ENCODE data around the gene POPDC2. TPM values are rescaled to one million over a fixed set of nuclear protein-coding genes. Genes with fewer than 3 reads are reported as not detected.

Gene POPDC2, protein sequence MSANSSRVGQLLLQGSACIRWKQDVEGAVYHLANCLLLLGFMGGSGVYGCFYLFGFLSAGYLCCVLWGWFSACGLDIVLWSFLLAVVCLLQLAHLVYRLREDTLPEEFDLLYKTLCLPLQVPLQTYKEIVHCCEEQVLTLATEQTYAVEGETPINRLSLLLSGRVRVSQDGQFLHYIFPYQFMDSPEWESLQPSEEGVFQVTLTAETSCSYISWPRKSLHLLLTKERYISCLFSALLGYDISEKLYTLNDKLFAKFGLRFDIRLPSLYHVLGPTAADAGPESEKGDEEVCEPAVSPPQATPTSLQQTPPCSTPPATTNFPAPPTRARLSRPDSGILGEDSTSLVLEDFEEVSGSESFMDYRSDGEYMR
- 0.27 and 1.6 TPM in 2 replicates for total RNA-seq (ENCODE audit: low replicate concordance)

DNA sequence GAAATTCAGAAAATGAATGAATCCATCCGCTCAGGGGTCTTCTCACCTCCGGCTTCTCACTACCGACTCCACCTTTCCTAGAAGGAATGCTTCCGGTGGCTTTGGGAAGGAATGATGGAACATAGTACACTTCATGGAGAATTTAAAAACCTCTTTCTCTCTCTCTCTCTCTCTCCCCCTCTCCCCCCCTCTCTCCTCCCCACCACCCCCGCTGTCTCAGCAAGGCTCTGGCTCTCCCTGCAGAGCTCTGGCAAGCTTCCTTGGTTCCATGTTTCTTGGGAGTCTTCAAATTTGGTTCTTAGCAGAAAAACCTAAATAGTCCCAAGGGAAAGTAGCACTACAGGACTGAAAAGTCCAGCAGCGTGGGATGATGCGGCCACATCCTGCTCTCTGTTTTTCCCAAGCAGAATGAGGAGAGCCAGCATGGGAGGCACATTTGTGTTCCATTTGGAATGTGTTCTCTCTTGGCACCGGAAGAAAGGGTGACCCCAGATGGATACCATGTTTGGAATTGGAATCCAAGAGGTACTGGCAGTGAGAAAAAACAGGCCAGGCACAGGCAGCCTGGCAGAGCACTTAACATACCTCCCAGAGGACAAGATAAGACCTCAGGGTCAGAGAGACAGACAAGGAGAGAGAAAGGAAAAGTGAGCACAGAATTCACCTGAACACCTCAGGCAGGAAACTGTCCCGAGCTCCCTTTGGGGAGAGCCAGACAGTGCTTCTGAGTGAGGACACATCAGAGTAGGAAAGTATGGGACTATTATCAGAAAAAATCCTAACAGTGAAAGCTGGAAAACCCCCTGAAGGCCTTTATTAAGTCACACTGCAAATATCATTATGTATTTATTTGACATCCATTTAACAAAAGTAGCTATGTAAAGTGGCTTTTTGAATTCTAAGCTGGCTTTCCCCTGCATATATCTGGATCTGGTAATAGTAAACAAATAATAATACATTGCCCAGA lies at the start of gene POPDC2:
Gene POPDC2 (minus strand): TSS at position 116 of the 967 bp plus-strand sequence. CDS start 166 bp downstream, outside the sequence.
- DNase-seq (ENCODE audit: low read depth): peak; percentile 37
- H3K4me3 ChIP-seq (ENCODE audit: low read depth, low read length): no peak within 1 kb of the TSS
- TF ChIP-seq, protein P1, sequence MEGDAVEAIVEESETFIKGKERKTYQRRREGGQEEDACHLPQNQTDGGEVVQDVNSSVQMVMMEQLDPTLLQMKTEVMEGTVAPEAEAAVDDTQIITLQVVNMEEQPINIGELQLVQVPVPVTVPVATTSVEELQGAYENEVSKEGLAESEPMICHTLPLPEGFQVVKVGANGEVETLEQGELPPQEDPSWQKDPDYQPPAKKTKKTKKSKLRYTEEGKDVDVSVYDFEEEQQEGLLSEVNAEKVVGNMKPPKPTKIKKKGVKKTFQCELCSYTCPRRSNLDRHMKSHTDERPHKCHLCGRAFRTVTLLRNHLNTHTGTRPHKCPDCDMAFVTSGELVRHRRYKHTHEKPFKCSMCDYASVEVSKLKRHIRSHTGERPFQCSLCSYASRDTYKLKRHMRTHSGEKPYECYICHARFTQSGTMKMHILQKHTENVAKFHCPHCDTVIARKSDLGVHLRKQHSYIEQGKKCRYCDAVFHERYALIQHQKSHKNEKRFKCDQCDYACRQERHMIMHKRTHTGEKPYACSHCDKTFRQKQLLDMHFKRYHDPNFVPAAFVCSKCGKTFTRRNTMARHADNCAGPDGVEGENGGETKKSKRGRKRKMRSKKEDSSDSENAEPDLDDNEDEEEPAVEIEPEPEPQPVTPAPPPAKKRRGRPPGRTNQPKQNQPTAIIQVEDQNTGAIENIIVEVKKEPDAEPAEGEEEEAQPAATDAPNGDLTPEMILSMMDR (IDR thresholded peaks at IDR 0.05; ENCODE audit: insufficient read depth, low read length): no peak

DNA sequence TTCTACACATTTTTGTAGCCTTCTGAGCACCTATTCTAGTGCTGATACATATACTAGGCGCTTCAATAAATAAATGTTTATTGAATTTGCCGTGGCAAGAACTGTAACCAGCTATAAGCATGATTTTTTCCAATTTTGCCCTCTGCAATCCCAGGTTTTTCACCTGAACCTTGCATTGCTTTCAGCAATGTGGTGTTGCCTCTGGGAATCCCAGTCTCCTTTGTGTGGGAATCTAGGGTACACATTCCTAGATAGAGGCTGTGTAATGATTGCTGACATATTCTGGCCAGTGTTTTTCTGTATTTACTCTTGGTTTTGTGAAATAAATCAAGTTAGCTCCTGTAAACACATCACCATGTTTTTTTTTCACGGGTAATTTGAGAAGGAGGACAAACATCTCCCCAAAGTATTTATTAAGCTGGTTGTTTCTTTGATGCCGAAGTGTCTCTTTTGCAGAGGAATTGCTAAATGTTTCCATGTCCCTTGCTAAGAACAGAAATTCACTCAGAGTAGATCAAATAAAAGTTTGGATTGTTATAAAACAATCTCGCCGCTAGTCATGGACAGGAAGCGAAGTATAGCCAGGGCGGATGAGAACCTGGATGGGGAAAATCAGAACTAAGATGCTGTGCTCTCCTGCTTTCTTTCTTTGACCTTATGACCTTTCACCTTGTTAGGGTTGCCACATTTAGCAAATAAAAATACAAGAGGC lies 43.6 kb upstream of the POPDC2 start:
- no peak for DNase-seq (ENCODE audit: low read depth)
- TF ChIP-seq, protein P1 (IDR thresholded peaks at IDR 0.05; ENCODE audit: insufficient read depth, low read length): no peak
- no peak overlapping the region for H3K4me3 ChIP-seq (ENCODE audit: low read depth, low read length)

DNA sequence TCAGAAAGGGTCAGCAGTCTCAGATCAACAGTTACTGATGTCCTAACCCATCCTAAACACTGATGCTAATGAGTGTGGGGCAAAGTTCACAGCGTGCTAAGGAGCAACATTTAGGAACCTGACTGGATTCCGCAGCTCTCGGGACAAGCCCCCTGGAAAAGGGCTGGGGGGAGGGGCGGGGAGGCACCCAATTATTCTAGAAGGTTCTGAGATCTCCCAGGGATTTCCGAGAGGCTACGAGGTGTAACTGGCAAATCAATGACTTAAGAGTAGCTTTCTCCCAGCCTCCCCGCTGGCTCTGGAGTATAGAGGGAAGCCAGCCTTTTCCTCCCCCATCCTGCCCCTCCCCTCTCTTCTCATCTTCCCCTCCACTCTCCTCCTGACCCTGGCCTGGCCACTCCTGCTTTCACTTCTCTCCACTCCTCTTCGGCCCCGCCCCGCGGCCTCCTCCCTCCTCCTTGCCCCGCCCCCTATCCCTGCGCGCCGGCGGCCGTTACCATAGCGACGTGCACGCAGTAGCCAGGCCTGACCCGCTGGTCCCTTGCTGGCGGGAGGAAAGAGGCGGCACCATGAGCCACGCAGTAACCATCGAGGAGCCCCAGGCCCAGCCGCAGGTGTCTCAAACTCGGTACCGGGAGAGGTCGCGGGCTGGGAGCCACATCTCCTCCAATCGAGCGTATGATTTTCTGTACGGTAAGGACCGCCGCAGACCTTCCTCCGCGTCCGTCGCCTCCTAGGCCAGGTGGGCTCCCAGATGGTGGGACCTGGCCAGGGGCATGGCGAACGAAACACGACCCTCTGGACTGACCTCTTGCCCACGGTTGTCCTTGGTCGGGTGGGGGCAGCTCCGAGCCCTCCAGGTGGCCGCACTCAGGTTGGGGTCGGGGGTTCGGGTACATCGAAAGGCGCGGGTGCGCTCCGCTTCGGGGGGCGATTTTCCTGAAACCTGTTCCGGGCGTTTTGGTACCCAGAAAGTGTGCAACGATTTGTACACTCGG lies 42.4 kb upstream of the POPDC2 start, which contains the start of gene CFAP91:
Gene CFAP91 (plus strand): TSS at position 493 of the 998 bp plus-strand sequence. CDS start 77 bp downstream, at position 570.
- peak; percentile 86 for DNase-seq (ENCODE audit: low read depth)
- TF ChIP-seq, protein P1 (IDR thresholded peaks at IDR 0.05; ENCODE audit: insufficient read depth, low read length): no peak

DNA sequence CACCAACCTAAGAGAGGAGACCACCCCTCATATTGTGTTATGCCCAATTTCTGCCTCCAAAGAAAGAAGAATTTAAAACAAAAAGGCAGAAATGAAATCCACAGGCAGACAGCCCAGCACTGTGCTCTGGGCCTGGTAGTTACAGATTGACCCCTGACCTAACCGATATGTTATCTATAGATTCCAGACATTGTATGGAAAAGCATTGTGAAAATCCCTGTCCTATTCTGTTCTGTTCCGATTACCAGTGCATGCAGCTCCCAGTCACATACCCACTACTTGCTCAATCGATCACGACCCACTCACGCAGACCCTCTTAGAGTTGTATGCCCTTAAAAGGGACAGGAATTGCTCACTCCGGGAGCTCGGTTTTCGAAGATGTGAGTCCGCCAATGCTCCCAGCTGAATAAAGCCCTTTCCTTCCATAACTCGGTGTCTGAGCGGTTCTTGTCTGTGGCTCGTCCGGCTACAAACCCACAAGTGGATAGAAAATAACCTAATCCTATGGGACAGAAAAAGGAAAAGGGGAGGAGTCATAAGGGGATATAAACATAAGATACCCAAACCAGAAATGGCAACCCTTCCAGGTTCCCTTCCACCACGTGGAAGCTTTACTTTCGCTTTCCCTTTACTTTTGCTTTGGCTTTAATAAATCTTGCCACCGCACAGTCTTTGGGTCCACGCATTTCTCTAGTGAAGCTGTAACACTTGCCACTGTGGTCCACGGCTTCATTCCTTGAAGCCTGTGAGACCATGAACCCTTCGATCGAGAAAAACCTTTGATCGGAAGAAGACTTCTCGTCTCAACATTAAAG lies 40.7 kb upstream of the POPDC2 start:
- TF ChIP-seq, protein P1 (IDR thresholded peaks at IDR 0.05; ENCODE audit: insufficient read depth, low read length): no peak
- DNase-seq (ENCODE audit: low read depth): no peak
- H3K4me3 ChIP-seq (ENCODE audit: low read depth, low read length): no peak overlapping the region

More for the DNA sequence above, 42.4 kb upstream of the POPDC2 start, which contains the start of gene CFAP91:
- peak within 1 kb of the TSS; percentile 67 for H3K4me3 ChIP-seq (ENCODE audit: low read depth, low read length)

DNA sequence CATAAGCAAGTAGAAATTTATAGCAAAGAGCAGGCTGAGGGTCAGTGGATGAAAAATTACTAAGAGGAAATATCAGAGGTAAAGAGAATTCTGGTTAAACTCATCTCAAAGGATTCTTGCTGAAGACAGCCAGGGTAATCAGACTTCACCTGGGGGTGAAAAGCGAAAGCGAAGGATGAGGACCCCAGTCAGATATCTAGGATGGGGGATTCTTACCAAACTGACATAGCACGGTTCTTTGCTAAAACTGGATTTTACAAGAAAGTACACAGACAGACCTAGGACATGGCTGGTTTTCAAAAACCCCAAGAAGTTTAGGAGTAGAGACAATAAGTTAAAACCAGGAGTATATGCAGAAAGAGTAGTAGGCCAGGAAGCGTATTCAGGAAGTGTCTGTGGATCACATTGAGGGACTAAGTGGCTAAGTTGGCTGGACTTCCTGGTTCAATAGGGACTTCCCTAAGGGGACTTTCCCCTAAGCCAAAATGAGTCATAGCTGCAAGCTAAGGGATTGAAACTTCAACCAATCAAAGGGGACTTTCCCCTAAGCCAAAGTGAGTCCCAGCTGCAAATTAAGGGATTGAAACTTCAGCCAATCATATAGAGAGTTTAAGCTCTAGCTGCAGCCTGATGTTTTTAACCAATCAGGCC lies 40.0 kb upstream of the POPDC2 start:
- H3K4me3 ChIP-seq (ENCODE audit: low read depth, low read length): no peak overlapping the region
- TF ChIP-seq, protein P1 (IDR thresholded peaks at IDR 0.05; ENCODE audit: insufficient read depth, low read length): no peak
- DNase-seq (ENCODE audit: low read depth): peak; percentile 41
